Measurements from ENCODE around the gene MXD1. TPM values are rescaled to one million over a fixed set of nuclear protein-coding genes. Genes with fewer than 3 reads are reported as not detected.

MXD1 gene
- polyA plus RNA-seq, 2 of the 4 experiments (the other 2 are of a cell fraction): 2.0 to 8.3 TPM

- Histone ChIP-seq H3K4me2 (no peak overlapping the region), H3K4me3 (no peak overlapping the region), H3K27ac (no peak overlapping the region), H3K4me1 (peaks cover 1% of the 10 kb centered on the region; the same call in 2 of the 3 replicates), H3K9me3 (no peaks in the 10 kb centered on the region)
- ChIA-PET POLR2A (no interaction called here), CTCF (interaction anchor here (0.7 kb wide), 1 partner anchor 31 kb away, joined by 4 read pairs; no protein-coding TSS in a partner anchor)
- TF ChIP-seq ZNF302 (CRISPR knock-in tag; IDR thresholded peaks at IDR 0.05) (no peak), CEBPB (IDR thresholded peaks at IDR 0.05) (peak in 1 of 2 experiments; percentile 23; a peak in 1 of 4 replicates)
- WGBS (ENCODE audit: missing lambda C conversion rate): 84% methylated on average over 10 of the region's 10 CpGs
- FAIRE-seq (no peak), DNase-seq (ENCODE audit: low read depth in 1 of 2, low spot score in 1 of 2) (no peak), ATAC-seq (no peak)
Measured at GRCh38 chr2:69985688-69986087, 70.8 kb downstream of the MXD1 start.

- no peak overlapping the region for H3K4me3 ChIP-seq
- ChIA-PET POLR2A (no interaction called here), CTCF (interaction anchor here (0.6 kb wide), 1 partner anchor 31 kb away, joined by 3 read pairs; no protein-coding TSS in a partner anchor)
- no peak for DNase-seq (ENCODE audit: low read depth in 1 of 2, low spot score in 1 of 2)
- no peak overlapping the region for H3K27ac ChIP-seq
- H3K4me1 ChIP-seq: no peaks in the 10 kb centered on the region
- WGBS (ENCODE audit: missing lambda C conversion rate): 77% methylated on average over 4 of the region's 4 CpGs
- no peak overlapping the region for H3K4me2 ChIP-seq
- no peaks in the 10 kb centered on the region for H3K9me3 ChIP-seq
- peak in 1 of 2 experiments; percentile 27; a peak in 2 of 6 replicates for ATAC-seq
- TF ChIP-seq HOXB5 (CRISPR knock-in tag; IDR thresholded peaks at IDR 0.05): no peak
- no peak for TF ChIP-seq MAFK (IDR thresholded peaks at IDR 0.05; ENCODE audit: partially characterized antibody)
- TF ChIP-seq ZFP36 (IDR thresholded peaks at IDR 0.05; ENCODE audit: borderline replicate concordance, partially characterized antibody): no peak
- TF ChIP-seq EP300 (IDR thresholded peaks at IDR 0.05): no peak
- no peak for TF ChIP-seq HOXA7 (CRISPR knock-in tag; IDR thresholded peaks at IDR 0.05)
- no peak for TF ChIP-seq HDAC2 (IDR thresholded peaks at IDR 0.05)
- TF ChIP-seq HEYL (CRISPR knock-in tag; IDR thresholded peaks at IDR 0.05): no peak
- TF ChIP-seq RNF2 (IDR thresholded peaks at IDR 0.05; ENCODE audit: borderline replicate concordance, low read depth): no peak
- no peak for TF ChIP-seq HES2 (IDR thresholded peaks at IDR 0.05)
- no peak for TF ChIP-seq POLR2A (IDR thresholded peaks at IDR 0.05; ENCODE audit: low read length)
- TF ChIP-seq, protein P1, sequence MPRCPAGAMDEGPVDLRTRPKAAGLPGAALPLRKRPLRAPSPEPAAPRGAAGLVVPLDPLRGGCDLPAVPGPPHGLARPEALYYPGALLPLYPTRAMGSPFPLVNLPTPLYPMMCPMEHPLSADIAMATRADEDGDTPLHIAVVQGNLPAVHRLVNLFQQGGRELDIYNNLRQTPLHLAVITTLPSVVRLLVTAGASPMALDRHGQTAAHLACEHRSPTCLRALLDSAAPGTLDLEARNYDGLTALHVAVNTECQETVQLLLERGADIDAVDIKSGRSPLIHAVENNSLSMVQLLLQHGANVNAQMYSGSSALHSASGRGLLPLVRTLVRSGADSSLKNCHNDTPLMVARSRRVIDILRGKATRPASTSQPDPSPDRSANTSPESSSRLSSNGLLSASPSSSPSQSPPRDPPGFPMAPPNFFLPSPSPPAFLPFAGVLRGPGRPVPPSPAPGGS (IDR thresholded peaks at IDR 0.05): no peak
- TF ChIP-seq, protein P2, sequence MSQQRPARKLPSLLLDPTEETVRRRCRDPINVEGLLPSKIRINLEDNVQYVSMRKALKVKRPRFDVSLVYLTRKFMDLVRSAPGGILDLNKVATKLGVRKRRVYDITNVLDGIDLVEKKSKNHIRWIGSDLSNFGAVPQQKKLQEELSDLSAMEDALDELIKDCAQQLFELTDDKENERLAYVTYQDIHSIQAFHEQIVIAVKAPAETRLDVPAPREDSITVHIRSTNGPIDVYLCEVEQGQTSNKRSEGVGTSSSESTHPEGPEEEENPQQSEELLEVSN (IDR thresholded peaks at IDR 0.05; ENCODE audit: borderline replicate concordance, low read depth): no peak
- TF ChIP-seq PBX3 (IDR thresholded peaks at IDR 0.05): no peak
- TF ChIP-seq SREBF2 (IDR thresholded peaks at IDR 0.05): no peak
- TF ChIP-seq FOSB (CRISPR knock-in tag; IDR thresholded peaks at IDR 0.05): no peak
- TF ChIP-seq RFX5 (IDR thresholded peaks at IDR 0.05): no peak
- TF ChIP-seq ZC3H11A (IDR thresholded peaks at IDR 0.05): no peak
- no peak for FAIRE-seq
Measured at GRCh38 chr2:69986691-69987090, 71.8 kb downstream of the MXD1 start.

GRCh38 chr2:69988086-69988635 lies 73.3 kb downstream of the MXD1 start:
- ATAC-seq: no peak
- CTCF ChIA-PET: no interaction called here
- TF ChIP-seq, protein P1 (IDR thresholded peaks at IDR 0.05): no peak
- TF ChIP-seq ESRRA (IDR thresholded peaks at IDR 0.05; ENCODE audit: borderline replicate concordance, low read length) (no peak), MAZ (IDR thresholded peaks at IDR 0.05; ENCODE audit: borderline replicate concordance, low read depth, low read length) (no peak), EHMT2 (IDR thresholded peaks at IDR 0.05; ENCODE audit: low read depth) (no peak), POLR2A (IDR thresholded peaks at IDR 0.05; ENCODE audit: low read length) (no peak), MYC (IDR thresholded peaks at IDR 0.05; ENCODE audit: borderline replicate concordance, low read length) (no peak), CHD2 (IDR thresholded peaks at IDR 0.05; ENCODE audit: low read length, partially characterized antibody) (no peak)
- TF ChIP-seq, protein P3, sequence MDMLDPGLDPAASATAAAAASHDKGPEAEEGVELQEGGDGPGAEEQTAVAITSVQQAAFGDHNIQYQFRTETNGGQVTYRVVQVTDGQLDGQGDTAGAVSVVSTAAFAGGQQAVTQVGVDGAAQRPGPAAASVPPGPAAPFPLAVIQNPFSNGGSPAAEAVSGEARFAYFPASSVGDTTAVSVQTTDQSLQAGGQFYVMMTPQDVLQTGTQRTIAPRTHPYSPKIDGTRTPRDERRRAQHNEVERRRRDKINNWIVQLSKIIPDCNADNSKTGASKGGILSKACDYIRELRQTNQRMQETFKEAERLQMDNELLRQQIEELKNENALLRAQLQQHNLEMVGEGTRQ (IDR thresholded peaks at IDR 0.05): no peak
- FAIRE-seq: no peak
- Histone ChIP-seq H3K4me1 (no peaks in the 10 kb centered on the region), H3K9me3 (no peaks in the 10 kb centered on the region), H3K4me3 (no peak overlapping the region), H3K27ac (no peak overlapping the region), H3K4me2 (no peak overlapping the region)
- no peak for DNase-seq (ENCODE audit: low read depth in 1 of 2, low spot score in 1 of 2)
- POLR2A ChIA-PET: interaction anchor here (0.6 kb wide), 1 partner anchor 214 kb away, joined by 3 read pairs; no protein-coding TSS in a partner anchor
- WGBS (ENCODE audit: missing lambda C conversion rate): 96% methylated on average over 5 of the region's 5 CpGs
